ENCODE measurements around the gene NUP155.

The NUP155 gene

DNA sequence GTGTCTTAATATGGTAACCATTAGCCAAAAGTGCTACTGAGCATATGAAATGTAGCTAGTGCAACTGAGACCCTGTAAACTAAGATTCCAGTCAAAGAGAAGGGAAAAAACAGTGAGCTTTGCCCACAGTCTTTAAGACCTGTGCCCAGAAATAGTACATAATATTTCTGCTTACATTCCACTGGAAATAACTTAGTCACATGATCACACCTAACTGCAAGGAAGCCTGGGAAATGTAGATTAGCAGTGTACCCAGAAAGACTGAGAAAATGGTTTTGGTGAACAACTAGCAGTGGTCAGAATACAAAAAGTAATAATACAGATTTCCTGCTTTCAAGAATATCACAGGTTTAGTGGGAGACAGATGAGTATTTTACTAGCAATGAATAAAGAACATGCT, 119.2 kb downstream of the NUP155 start:
- no peaks in the 10 kb centered on the region for H3K27me3 ChIP-seq (ENCODE audit: low read depth)
- no peaks in the 10 kb centered on the region for H3K36me3 ChIP-seq (replicated peaks)
- in situ Hi-C loops (cut with MboI; ENCODE audit: low sequenced_read_pairs) = no loop called here
- no peak for DNase-seq (ENCODE audit: low spot score in 2 of 2)
- H3K4me1 ChIP-seq = peaks cover 4% of the 10 kb centered on the region
- H3K4me3 ChIP-seq = no peak overlapping the region
- H3K9me3 ChIP-seq = no peaks in the 10 kb centered on the region

- peaks cover 4% of the 10 kb centered on the region for H3K4me1 ChIP-seq
- no peaks in the 10 kb centered on the region; the same call in 1 of the 2 replicates for H3K36me3 ChIP-seq (replicated peaks)
- in situ Hi-C loops (cut with MboI; ENCODE audit: low sequenced_read_pairs) = no loop called here
- no peaks in the 10 kb centered on the region for H3K27me3 ChIP-seq (ENCODE audit: low read depth)
- H3K4me3 ChIP-seq = peak overlapping the region; percentile 82
- DNase-seq (ENCODE audit: low spot score in 2 of 2) = no peak
- H3K9me3 ChIP-seq = no peaks in the 10 kb centered on the region
These were observed 121.1 kb downstream of the NUP155 start for GRCh38 chr5:37249815-37250164.

DNA sequence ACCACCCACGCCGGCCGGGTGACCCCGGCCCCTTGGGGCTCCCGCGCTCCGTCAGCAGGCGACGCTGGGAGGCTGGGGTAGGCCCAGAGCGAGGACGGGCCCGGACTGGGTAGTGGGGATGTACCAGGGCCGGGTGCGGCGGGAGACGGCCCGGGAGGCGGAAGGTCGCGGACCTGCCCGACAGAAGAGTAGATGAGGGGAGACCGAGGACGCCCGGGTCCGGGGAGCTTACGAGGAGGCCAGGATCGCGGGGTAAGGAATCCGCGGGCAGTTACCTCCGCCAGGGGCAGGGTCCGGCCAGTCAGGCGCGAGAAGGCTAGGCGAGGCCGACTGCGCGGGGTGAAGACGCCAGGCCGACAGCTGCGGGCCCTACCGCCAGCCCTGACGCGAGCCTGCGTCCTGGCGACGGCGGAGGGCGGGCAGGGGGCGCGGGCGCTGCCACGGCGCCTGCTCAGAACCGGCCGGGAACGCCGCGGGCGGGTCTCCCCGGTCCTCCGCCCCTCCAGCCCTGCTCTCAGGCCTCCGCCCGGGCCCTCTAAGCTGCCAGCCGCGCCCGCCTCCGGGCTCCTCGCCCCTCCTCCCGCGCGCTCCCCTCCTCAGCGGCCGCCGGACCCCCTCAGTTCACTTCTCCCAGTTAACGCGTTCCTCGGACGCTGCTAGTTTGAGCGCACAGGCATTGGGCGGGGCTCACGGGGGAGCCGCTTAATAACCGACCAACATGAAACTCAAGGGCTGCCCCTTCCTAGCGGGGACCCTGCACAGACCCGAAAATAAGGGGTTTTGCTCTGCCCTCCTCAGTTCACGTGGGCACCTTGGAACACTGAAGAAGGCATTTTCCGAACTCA, 121.7 kb downstream of the NUP155 start, which contains the start of gene CPLANE1:
Gene CPLANE1, minus strand, starts transcription at position 407 of the 845 bp plus-strand sequence. CDS start 1,678 bp downstream, outside the sequence.
- Histone ChIP-seq H3K4me3 (peak within 1 kb of the TSS; percentile 82), H3K9me3 (no peaks in the 10 kb centered on the region), H3K27me3 (ENCODE audit: low read depth) (no peaks in the 10 kb centered on the region), H3K36me3 (replicated peaks) (no peaks in the 10 kb centered on the region; the same call in 1 of the 2 replicates), H3K4me1 (peaks cover 4% of the 10 kb centered on the region)
- DNase-seq (ENCODE audit: low spot score in 2 of 2) = peak; percentile 72 to 88
- in situ Hi-C loops (cut with MboI; ENCODE audit: low sequenced_read_pairs) = no loop called here

DNA sequence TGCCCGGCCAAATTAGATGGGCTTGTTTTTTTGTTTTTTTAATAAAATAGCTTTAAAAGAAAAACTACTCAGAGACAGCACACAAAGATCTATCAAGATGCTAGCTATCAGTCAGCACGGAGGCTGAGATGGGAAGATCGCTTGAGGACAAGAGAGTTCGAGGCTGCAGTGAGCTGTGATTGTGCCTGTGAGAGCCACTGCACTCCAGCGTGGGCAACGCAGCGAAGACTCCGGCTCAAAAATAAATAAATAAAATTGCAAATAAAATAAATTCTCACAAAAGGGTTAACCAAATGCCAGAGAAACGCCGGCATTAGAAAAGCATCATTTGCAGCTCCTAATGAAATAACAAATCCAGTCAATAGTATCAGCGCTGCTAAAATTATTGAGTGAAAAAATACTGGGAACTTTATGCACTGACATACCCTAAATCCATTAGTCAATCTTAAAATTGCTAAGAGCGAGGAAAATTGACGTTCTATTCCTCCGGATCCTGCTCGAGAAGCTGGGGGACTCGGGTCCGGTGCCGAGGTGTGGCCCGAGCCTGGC, 122.4 kb downstream of the NUP155 start:
- Histone ChIP-seq H3K4me1 (peaks cover 4% of the 10 kb centered on the region), H3K36me3 (replicated peaks) (no peaks in the 10 kb centered on the region; the same call in 1 of the 2 replicates), H3K27me3 (ENCODE audit: low read depth) (no peaks in the 10 kb centered on the region), H3K4me3 (peak overlapping the region; percentile 82), H3K9me3 (no peaks in the 10 kb centered on the region)
- in situ Hi-C loops (cut with MboI; ENCODE audit: low sequenced_read_pairs) = no loop called here
- peak in 1 of 2 experiments; percentile 35 for DNase-seq (ENCODE audit: low spot score in 2 of 2)

- no peaks in the 10 kb centered on the region for H3K9me3 ChIP-seq
- H3K4me3 ChIP-seq = no peak overlapping the region
- H3K36me3 ChIP-seq (replicated peaks) = no peaks in the 10 kb centered on the region; the same call in 1 of the 2 replicates
- in situ Hi-C loops (cut with MboI; ENCODE audit: low sequenced_read_pairs) = no loop called here
- peaks cover 4% of the 10 kb centered on the region for H3K4me1 ChIP-seq
- no peak for DNase-seq (ENCODE audit: low spot score in 2 of 2)
- no peaks in the 10 kb centered on the region for H3K27me3 ChIP-seq (ENCODE audit: low read depth)
These were observed 123.4 kb downstream of the NUP155 start for GRCh38 chr5:37247496-37247895.

DNA sequence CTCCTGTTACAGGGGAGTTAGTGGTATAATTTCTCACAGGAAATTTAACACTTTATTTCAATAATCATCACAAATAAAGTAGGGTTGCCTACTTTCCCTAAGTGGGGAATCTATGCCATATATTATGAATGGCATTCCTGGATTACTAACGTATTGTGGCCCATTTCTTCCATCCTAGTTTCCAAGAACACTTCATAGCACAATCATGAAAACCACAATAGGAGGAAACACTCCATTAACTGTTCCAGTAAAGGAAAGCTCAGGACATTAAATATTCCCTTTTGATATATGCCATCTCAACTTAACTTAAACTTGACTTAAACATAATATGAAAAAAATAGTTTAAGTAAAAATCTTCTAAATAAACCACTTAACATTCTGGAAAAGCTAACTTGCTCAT, 123.9 kb downstream of the NUP155 start:
- in situ Hi-C loops (cut with MboI; ENCODE audit: low sequenced_read_pairs) = no loop called here
- Histone ChIP-seq H3K4me1 (peaks cover 4% of the 10 kb centered on the region), H3K36me3 (replicated peaks) (no peaks in the 10 kb centered on the region; the same call in 1 of the 2 replicates), H3K9me3 (no peaks in the 10 kb centered on the region), H3K4me3 (no peak overlapping the region), H3K27me3 (ENCODE audit: low read depth) (no peaks in the 10 kb centered on the region)
- DNase-seq (ENCODE audit: low spot score in 2 of 2) = no peak
